ENCODE results near the gene REXO4. TPM values are rescaled to one million over a fixed set of nuclear protein-coding genes. Genes with fewer than 3 reads are reported as not detected.

The REXO4 gene
- total and polyA plus RNA-seq, 2 of the 8 experiments (the other 6 are each of a cell fraction or from before 2014, with no cell fraction given): 19.1 to 38.3 TPM

GRCh38 chr9:133385452-133385851 lies 32.4 kb downstream of the REXO4 start:
- H2BK15ac ChIP-seq (ENCODE audit: low read length): no peak overlapping the region
- peaks cover 16% of the 10 kb centered on the region; the same call in 1 of the 2 replicates for H3K23me2 ChIP-seq (ENCODE audit: low read depth, low read length)
- H2BK120ac ChIP-seq (replicated peaks; ENCODE audit: low read depth, low read length): no peak overlapping the region
- H4K20me1 ChIP-seq (replicated peaks in 1 of 2; ENCODE audit: control insufficient read depth in 1 of 2, insufficient read depth in 2 of 2, low read length in 2 of 2): peaks cover 0 to 15% of the 10 kb centered on the region in 2 experiments
- no peak overlapping the region for H3K27ac ChIP-seq (ENCODE audit: low read depth, low read length)
- DNase-seq (ENCODE audit: low read depth in 1 of 2, low spot score in 2 of 2) (no peak), FAIRE-seq (no peak)
- H4K91ac ChIP-seq (replicated peaks; ENCODE audit: insufficient read length, low read length): no peak overlapping the region
- H2AK5ac ChIP-seq (ENCODE audit: low read depth, low read length): no peak overlapping the region
- H3K23ac ChIP-seq (ENCODE audit: insufficient read length): no peak overlapping the region
- POLR2A ChIA-PET (ENCODE audit: partially characterized antibody): interaction anchor here (1.0 to 1.6 kb wide), 5 partner anchors 11 to 37 kb away, joined by 3 to 5 read pairs (median 3); partner anchors contain the start of genes MED22, REXO4 and RPL7A
- no peaks in the 10 kb centered on the region for H3K79me1 ChIP-seq (ENCODE audit: low read depth, low read length)
- no peak overlapping the region for H2BK5ac ChIP-seq (ENCODE audit: low read depth, low read length)
- no peak overlapping the region for H4K5ac ChIP-seq (ENCODE audit: insufficient read length, low read depth, low read length)
- TF ChIP-seq RXRA (IDR thresholded peaks at IDR 0.05; ENCODE audit: insufficient read depth, low read depth, low read length) (no peak), KDM1A (IDR thresholded peaks at IDR 0.05; ENCODE audit: borderline replicate concordance, low read length) (no peak), SIX5 (IDR thresholded peaks at IDR 0.05; ENCODE audit: low read depth, low read length) (no peak), TEAD4 (IDR thresholded peaks at IDR 0.05; ENCODE audit: low read depth, low read length) (no peak), POLR2A (IDR thresholded peaks at IDR 0.05; ENCODE audit: control extremely low read depth in 1 of 2, low read depth in 2 of 2, low read length in 2 of 2) (no peak), BRCA1 (IDR thresholded peaks at IDR 0.05; ENCODE audit: low read depth, low read length) (no peak), E2F6 (IDR thresholded peaks at IDR 0.05) (no peak), CTCF (IDR thresholded peaks at IDR 0.05; ENCODE audit: control extremely low read depth in 1 of 3, insufficient read depth in 1 of 3, low read depth in 1 of 3, low read length in 3 of 3) (no peak), SUZ12 (IDR thresholded peaks at IDR 0.05; ENCODE audit: low read length) (no peak)
- H3K14ac ChIP-seq (ENCODE audit: insufficient read length): no peak overlapping the region
- H3K9ac ChIP-seq (replicated peaks in 1 of 4; ENCODE audit: extremely low read depth in 1 of 4, low read depth in 3 of 4, low read length in 3 of 4): no peak overlapping the region
- H2BK20ac ChIP-seq (ENCODE audit: low read length): no peak overlapping the region
- peaks cover 0 to 2% (median 0%) of the 10 kb centered on the region in 4 experiments; a peak in 1 of 7 replicates for H3K27me3 ChIP-seq (replicated peaks in 1 of 4; ENCODE audit: control insufficient read depth in 3 of 4, extremely low read depth in 1 of 4, insufficient read depth in 3 of 4, low read length in 3 of 4)
- no peak overlapping the region for H4K8ac ChIP-seq (ENCODE audit: extremely low read depth, insufficient read depth, low read length)
- H3K4ac ChIP-seq (replicated peaks; ENCODE audit: insufficient read length, low read depth, low read length): no peak overlapping the region
- no peaks in the 10 kb centered on the region; a peak in 1 of 7 replicates for H3K4me1 ChIP-seq (replicated peaks in 1 of 4; ENCODE audit: control insufficient read depth in 3 of 4, insufficient read depth in 4 of 4, low read length in 3 of 4)
- no peaks in the 10 kb centered on the region; a peak in 1 of 8 replicates for H3K36me3 ChIP-seq (ENCODE audit: control insufficient read depth in 2 of 4, insufficient read depth in 4 of 4, low read length in 3 of 4)
- peaks cover 0 to 11% of the 10 kb centered on the region in 2 experiments; a peak in 2 of 4 replicates for H3K9me3 ChIP-seq (ENCODE audit: insufficient read depth in 2 of 2, low read depth in 1 of 2, low read length in 1 of 2)
- WGBS, 2 experiments (ENCODE audit: extremely low coverage in 1 of 2, insufficient coverage in 1 of 2, insufficient read length in 1 of 2, insufficient replicate concordance in 2 of 2, low coverage in 1 of 2, low lambda C conversion rate in 2 of 2, missing lambda C conversion rate in 1 of 2): 83% methylated on average over 13 of the region's 14 CpGs; no CpG with 5 or more reads in 1 of the 2 experiments
- CTCF ChIA-PET (ENCODE audit: partially characterized antibody): interaction anchor here (0.5 to 4.7 kb wide), 5 partner anchors 11 to 111 kb away, joined by 3 to 52 read pairs (median 4); no protein-coding TSS in a partner anchor
- no peak overlapping the region for H3K4me3 ChIP-seq (ENCODE audit: extremely low read depth in 1 of 4, insufficient read depth in 2 of 4, low read depth in 3 of 4, low read length in 4 of 4)
- H3K79me2 ChIP-seq (ENCODE audit: control insufficient read depth in 1 of 2, insufficient read depth in 2 of 2, low read length in 2 of 2): no peaks in the 10 kb centered on the region
- no peak overlapping the region for H3K56ac ChIP-seq (replicated peaks; ENCODE audit: insufficient read length, low read depth, low read length)
- no peak overlapping the region for H3K4me2 ChIP-seq (ENCODE audit: insufficient read depth in 1 of 2, low read depth in 2 of 2, low read length in 2 of 2)
- H3K18ac ChIP-seq (ENCODE audit: extremely low read depth, low read length): no peak overlapping the region
- H2AFZ ChIP-seq (ENCODE audit: low read length): no peak overlapping the region
- no peak overlapping the region for H2BK12ac ChIP-seq (ENCODE audit: low read depth, low read length)

All from H1 (cell line).